GM21825 (cell line): Measurements from ENCODE around the gene DPYD.

ENCODE experiments used
- ATAC-seq: cut with Tn5 transposase; IDR thresholded peaks from one replicate; pipeline ENCODE4 v1.9.1; 2021; ENCODE audit warnings: mild to moderate bottlenecking, moderate library complexity; ENCODE audit not compliant: unreplicated experiment

Gene DPYD

DNA sequence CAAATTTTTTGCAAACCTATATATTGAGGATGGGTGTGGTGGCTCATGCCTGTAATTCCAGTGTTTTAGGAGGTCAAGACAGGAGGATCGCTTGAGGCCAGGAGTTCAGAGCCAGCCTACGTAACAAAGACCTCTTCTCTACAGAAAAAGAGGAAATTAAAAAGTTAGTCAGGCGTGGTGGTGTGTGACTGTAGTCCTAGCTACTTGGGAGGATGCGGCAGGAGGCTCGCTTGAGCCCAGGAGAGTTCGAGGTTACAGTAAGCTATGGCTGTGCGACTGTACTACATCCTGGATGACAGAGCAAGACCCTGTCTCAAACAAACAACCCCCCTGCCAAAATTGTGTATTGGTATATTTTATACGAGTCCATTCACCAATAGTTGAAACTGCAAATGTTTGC is 589.7 kb downstream of the DPYD start:
- ATAC-seq = no peak

DNA sequence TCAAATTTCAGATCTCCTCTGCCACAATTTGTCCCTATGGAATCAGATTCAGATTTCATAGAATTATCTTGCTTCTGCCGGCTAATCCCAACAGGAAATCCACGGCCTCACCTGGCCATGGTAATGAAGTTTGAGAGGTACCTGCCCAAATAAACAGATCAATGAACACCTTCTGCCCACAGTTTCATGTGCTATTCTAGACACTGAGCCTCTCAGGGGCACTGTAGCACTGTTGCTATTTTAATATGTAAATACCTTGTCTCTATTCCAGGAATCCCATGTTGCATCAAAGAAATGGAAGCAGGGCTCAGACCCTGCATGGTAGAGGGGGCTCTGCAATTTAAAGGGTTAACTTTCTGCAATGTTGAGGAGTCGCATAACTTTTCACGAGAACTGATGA is 606.1 kb downstream of the DPYD start:
- ATAC-seq = no peak

DNA sequence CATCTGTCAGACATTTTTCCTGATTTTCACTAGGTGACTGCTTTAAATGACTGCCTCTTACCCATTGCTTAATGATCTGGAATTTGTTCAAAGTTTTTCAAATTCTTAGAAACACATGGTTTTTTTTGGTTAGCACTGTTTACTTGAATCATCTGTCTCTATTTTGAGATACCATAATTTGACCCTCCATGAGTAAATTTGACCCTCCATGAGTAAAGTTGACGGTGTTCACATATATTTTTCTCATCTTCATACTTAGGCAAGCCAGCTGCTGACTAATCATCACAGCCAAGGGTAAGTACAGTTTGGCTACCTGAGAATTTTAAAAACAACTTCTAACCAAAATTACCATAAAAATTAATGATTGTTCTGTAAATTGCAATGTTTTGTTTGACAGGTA is 612.7 kb downstream of the DPYD start:
- ATAC-seq = no peak

DNA sequence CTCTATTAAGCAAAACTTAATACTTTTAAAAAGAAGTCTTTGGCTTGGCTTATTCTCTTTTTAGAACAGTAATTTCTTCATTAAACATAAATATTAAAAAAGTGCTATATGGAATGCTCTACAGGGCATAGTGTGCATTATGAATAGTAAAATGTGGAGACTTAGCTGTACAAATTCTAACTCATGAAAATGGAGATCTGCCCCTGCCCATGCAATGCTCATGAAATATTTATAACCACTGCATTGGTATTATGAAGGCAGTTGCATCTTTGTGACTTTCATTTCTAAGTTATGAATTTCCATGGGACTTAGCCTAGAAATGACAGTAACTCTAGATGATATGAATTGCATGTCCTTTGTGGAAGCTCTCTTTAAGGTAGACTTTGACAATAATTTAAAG is 613.3 kb downstream of the DPYD start:
- ATAC-seq = no peak

DNA sequence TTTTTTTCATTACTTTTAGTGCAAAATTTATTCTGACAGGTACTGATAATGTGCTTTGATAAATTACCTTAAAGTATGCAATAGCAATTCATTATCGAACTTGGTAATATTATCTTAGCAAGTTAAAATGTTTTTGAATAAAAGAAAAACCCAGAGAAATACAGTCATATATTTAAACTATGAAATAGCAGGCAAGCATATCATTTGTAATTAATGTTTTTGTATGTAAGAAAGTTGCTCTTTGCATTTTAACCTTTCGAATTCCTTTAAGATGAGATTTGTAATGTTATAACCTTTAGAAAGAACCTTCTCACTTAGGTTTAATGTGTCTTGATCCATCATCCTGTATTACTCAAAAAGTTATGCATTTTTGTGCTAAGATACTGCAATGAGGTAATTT is 613.7 kb downstream of the DPYD start:
- ATAC-seq = no peak

DNA sequence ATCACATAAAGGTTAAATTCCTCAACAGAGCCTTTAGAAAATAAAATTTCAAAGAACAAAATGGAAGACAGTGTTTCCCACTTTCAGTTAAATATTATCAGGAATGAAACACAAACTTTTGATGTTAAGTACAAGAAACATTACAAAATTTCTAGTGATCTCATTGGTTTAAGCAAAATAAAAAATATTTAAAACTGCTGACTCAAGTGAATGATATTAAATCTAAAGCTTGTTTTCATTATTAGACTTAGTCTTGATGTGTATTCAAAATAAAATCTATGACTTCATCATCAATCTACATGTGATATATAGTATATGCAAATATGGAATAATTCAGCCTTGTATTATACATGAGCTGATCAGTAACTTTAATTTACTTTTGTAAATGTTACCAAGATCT is 614.3 kb downstream of the DPYD start:
- ATAC-seq = no peak

DNA sequence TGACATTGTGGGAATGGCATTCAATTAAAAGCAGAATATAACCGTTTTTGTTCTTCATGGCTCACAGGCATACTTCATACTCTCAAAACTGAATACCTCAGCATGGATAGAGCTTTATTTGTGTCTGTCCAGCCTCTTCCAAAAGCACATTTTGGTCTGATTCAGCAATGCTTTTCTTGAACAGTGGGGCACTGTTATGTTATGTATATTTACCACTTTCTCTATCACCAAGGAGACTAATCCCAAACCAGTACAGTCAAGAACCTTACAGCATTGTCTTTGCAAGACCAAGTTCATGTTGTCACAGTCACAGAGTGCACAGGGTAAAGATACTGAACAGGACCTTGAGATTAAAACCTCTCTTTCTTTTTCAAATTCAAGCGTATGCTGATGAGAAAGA is 616.5 kb downstream of the DPYD start:
- ATAC-seq = no peak

DNA sequence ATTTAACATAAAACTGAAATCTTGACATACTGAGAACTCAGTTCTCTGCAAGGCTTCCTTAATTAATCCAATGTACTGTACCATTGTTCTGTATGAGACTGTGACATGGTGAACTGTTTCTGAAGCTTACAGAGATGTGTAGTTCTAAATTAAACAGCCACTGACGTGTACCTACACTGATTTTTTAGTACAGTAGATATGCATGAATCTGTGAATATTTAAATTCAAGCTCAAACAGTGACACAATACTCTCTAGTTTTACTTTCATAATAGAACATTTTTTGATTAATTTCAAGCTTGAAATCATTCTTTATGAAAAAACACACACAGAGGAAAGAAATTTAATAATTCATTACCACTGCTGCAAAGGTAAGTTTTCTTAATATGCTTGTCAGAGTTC is 621.9 kb downstream of the DPYD start:
- no peak for ATAC-seq

DNA sequence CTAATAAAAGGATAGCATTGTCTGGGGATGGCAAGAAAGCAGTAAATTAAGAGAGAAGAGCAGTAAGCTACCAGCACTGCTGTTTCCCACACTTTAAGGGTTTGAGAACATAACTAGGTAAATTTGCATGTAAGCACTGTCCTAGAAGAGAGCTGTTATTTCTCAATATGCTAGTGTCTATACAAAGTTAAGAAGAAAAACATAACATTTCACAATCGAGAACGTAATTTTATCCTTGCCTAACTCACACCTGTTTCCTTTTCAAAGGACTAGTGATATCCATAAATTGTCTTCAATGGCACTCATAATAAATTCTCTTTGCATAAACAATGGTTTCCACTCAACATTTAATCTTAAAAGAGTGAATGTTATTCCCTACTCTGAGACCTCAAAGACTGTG is 623.2 kb downstream of the DPYD start:
- ATAC-seq = no peak

DNA sequence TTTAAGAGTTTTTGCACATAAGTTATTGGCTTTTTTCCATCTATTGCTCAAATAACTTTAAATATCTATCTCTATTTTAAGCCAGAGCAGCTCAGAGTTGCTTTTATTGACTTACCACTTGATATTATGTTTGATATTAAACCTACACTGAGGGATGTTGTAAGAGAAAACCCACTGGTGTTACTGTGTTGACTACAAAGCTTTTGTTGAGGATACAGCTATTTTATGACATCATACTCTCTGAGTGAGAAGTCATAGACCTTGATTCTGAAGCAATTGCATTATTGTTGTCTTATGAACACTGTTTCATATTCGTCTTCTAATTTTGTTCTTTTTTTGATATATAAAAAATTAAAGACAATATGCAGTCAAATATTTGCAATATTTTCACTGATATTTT is 638.9 kb downstream of the DPYD start:
- ATAC-seq = no peak

DNA sequence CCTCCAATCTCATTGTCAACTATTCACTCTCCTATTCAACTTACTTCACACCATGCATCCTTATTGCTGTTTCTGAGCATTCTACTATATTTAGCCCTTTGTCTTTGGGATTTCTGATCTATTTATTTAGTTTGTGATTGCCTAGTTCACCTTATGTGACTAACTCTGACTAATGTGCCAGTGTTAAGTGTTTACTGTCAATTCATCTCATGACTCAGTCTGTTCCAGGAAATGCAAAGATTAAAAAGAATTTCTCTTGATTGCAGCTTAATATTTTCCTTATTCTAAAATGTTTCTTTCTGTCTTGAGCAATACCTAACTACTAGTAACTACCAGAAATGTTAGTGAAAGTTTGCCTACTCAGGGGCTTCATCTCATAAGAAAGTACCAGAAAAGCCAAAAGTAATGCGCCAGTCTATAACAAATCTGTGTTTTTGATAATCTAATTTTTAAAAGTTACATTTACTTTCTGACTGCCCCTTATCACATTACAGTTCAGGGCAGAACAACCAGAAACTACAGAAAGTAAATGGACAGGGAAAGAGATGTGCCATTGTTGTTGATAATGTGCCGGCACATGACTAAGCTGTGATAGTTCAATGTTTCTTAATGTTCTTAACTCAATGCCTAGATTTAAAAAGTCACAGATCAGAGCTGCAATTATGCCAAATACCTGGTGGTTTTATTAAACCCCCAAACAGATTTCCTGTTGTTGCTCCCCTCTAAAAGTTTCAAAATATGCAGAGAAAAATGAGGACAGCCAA is 642.8 kb downstream of the DPYD start:
- ATAC-seq = no peak

DNA sequence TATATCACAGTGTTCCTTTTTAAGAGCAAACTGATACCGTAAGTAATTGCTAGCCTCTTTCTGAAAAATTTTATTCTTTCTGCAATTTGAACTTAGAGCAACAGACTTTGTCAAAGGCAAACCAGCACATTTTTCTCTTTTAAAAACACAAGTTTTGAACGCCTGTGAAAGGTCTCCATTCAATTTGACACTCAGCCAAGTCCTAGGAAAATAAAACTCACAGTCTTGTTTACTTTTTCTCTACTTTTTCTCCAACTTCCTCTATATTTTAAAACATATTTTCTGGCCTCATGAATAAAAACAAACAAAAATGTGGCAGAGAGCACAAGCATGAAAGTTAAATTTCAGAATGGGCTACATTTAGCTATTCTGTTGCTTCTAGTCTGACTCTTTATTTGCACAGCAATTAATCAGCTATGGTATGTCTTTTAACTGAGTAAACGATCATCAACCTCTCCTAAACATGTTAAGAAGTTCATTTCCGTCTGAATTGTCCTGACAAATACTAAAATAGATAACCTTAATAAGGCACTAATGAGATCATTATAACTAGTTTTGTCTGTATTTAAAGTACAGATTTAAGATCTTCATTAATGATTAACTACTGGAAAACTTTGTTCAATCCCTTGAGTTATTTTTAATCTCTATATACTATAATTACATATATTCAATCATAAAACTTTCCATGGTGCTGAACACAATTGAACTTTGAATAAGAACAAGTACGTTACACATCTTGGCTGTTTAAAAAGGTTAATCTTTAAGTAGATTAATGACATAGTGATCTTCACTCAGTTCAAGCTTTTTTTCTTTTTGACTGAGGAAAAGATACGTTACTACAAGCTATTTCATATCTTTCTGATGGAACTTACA is 648.7 kb downstream of the DPYD start:
- ATAC-seq = no peak

DNA sequence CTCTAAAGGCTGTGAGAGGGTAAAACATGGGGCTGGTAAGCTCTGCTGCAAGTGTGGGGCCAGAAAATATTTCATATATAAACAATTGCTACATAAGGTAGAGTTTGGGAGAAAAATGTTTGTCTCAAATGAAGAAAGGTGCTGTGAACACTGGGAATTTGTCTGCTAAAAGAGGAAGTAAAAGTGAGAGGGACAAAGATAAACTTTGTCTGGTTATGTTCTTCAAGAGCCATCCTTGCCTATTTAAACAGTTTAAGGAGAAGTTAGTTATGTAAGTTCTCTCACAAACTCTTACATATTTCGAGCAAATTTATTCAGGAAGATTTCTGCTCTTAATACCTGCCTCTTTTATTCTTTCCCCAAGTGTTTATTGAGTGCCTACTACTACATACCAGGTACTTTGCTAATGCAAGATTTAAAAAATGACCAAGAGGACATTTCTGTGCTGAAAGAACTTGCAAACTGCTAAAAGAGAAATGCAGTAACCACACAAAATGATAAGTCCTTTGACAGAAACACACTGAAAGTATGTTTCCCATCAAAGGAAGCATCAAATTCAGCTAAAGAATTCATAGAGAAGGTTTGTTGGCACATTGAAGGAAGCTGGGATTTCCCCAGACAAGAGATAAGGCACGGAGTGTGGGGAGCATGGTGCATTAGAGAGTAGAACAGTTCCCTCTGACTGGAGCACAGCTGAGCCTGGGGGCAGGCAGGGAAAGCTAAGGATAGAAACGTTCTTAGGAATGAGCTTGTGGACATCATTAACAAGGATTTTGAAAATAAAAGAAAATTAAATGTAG is 650.1 kb downstream of the DPYD start:
- no peak for ATAC-seq

DNA sequence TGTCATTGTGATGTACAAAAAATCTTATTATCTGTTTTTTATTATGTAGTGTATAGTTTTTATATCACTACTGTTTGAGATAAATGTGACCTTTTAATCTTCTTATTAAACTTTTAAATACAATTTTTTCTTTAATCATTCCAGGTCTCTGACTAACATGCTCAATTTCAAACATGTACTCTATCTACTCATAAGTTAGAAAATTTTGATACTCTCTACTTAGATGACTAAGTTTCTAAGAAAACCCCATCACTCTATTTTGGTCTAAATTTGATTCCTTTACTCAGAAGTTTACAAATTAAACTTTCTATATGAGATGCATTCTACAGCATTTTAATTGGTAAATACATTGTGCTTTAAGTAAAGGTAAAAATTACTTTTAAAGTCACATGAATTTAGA is 655.2 kb downstream of the DPYD start:
- no peak for ATAC-seq

DNA sequence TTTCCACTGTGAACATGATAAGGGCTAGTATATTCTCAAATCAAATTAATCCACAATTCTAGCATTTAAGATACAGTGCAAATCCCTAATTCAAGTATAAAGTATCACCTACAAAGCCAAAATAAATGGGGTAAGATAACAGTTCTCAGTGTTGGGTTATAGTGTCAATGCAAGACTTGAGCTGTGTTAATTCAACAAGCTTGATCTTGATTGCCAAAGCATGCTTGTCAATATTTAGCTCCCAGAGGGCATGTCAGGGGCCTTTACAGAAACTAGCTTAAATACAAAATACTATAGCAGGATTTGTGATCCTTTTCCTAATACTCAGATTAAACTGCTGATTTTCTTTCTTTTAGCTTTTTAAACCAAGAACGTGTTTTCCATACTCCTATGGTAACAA is 658.0 kb downstream of the DPYD start:
- ATAC-seq = no peak

DNA sequence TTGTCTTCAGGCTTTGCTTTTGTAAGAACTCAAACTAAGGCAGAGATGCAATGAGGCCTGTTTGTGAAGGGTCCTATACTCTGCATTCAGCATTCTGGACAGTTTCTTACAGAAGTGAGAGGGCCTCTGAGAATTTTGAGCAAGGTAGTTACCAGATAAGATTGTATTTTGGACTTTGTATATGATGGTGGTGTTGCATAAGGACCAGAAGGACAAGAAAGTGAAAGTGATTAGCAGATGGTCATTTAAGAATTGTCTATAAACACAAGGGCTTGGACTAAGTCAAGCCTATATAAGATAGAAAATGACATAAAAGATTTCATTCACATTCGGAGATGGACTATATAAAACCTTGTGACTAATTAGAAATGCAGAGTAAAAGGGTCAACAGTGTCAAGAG is 662.2 kb downstream of the DPYD start:
- ATAC-seq = no peak

DNA sequence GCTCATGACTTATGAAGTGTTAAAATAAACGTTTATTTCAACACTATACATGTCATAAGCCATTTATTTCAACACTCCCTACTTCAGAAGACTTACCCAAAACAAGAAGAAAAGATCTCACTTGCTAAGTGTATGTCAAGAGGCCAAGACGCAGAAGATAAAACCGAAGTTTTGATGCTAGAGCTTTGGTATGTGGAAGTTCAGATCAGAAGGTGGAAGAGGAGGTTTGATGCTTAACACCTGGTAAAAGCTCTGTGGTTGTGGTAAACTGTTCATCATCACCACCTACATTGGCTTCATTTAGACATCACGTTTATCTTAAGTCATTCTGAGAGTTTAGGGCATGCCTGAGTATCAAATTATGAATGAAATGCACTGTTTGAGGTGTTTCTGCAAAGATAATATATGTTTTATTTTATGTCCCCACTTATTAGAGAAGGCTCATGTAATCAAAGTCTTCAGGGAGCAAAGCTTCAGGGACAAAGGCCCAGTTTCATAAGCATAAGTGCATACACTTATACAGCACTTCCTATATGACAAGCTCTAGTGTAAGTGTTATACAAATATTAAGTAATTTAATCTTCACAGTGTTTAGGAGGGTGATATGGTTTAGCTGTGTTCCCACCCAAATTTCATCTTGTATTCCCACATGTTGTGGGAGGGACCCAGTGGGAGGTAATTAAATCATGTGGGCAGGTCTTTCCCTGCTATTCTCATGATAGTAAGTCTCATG is 665.9 kb downstream of the DPYD start:
- ATAC-seq = no peak

DNA sequence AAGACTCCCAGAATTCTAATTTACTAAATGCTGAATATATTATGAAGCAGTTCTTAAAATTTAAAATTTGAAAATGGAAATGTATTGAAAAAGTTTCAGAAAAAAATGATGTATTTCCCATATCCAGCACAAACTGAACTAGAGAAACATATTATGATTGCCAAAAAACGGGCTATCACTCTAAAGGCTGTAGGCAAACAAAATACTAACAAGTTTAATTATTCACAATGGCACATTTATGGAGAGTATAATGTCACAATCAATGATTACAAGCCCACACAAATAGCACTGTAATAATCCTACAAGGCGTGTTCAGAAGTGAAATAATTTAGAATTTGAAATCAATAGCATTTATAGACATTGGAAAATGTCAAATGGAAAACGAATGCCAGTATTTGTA is 667.9 kb downstream of the DPYD start:
- ATAC-seq = no peak

DNA sequence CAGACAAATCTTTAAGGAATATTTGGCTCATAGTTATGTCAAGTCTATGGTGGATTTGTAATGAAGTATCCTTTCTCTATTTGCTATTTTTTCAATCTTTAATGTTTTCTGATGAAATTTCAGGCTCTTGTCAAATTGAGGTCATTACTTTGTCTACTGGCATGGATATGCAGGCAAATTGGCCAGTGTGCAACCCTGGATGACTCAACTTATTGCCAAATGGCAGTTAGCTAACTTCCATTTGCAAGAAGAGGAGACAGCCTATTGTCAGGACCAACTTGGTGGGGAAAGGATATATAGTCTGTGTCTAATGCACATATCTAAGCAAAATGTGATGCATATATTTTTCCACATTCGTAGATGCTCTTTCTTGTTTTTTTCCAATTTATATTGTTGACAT is 668.8 kb downstream of the DPYD start:
- ATAC-seq = no peak

DNA sequence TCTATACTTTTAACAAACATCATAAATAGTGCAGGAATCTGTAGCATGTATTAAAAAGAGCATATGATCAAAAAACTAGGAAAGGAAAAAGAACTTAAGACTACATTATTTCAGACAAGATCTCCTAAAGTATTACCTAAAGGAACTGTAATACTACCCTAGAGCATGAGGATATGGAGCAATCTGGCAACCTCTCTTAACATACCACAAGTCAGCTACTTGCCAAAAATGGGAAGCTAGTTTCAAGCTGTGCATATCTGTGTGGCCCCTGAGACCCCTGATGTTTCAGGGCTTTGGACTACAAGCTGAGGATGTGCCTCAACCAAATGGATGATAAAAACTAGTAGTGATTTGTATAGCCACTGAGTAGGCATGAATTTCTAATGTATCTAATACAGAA is 673.6 kb downstream of the DPYD start:
- ATAC-seq = no peak

DNA sequence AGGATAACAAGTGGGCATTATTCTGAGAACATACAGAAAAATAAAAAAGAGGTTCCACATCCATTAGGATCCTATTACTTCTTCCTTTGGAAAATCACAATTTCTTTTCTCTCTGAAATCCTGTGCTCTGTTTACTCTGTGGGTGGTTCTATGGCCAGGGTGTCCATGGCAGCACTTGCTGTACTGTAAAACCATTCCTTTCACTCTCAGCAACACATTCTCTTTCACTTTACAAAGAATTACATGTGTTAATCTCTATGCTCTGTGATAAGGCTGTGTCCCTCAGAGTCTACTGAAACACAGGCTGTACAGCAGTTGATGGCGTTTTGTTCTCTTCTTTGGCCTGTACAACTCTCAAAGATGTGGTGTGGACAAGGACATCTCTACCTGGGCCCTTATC is 675.2 kb downstream of the DPYD start:
- no peak for ATAC-seq
